PC-3 (cell line): ENCODE results near the gene ANKS1B. TPM values are rescaled to one million over a fixed set of nuclear protein-coding genes. Genes with fewer than 3 reads are reported as not detected.

ENCODE experiments used
- ATAC-seq: fragments of 200-7000 bp; cut with Tn5 transposase; 2 replicates; pipeline ENCODE4 v1.9.1; 2020; ENCODE audit warnings: mild to moderate bottlenecking, moderate library complexity
- BruUV-seq: library from RNA; stranded (reverse); fragments of 400-500 nt; replicated peaks from 2 replicates; lab custom pipeline; 2021; lab: Mats Ljungman, UMichigan
- CTCF ChIA-PET: fragments of 300-600 bp; sonication (Branson Sonifier 250); formaldehyde crosslinking; loops from one replicate; lab custom pipeline; 2022; ENCODE audit warnings: antibody characterized with exemption; lab: Charles Lee
- POLR2A ChIA-PET: fragments of 300-600 bp; sonication (Branson Sonifier 250); formaldehyde crosslinking; loops from one replicate; lab custom pipeline; 2022; ENCODE audit warnings: antibody characterized with exemption; ENCODE audit not compliant: unreplicated experiment; lab: Charles Lee
- DNase-seq: peaks from one replicate; pipeline ENCODE4 v3.0.0-alpha.2; 2015
- H2AFZ ChIP-seq: fragments of 300-600 bp; sonication (generic); 2 replicates; pipeline ENCODE4 v1.6.0; 2016; ENCODE audit warnings: antibody characterized with exemption, low read length
- H3F3A ChIP-seq: fragments of 300-600 bp; sonication (generic); one replicate; pipeline ENCODE4 v1.6.0; 2017; ENCODE audit warnings: antibody characterized with exemption, low read length, control low read depth, mild to moderate bottlenecking; ENCODE audit not compliant: unreplicated experiment
- H3K27ac ChIP-seq: fragments of 300-600 bp; sonication (generic); 2 replicates; pipeline ENCODE4 v1.5.1; 2016; ENCODE audit warnings: mild to moderate bottlenecking, low read length
- H3K27me3 ChIP-seq: fragments of 300-600 bp; sonication (generic); 2 replicates; pipeline ENCODE4 v1.6.1; 2016; ENCODE audit warnings: low read length, mixed read lengths
- H3K36me3 ChIP-seq: fragments of 300-600 bp; sonication (generic); 2 replicates; pipeline ENCODE4 v1.6.1; 2016; ENCODE audit warnings: low read depth, mixed run types, low read length, mixed read lengths
- H3K4me1 ChIP-seq: fragments of 300-600 bp; sonication (generic); 2 replicates; pipeline ENCODE4 v1.5.1; 2016; ENCODE audit warnings: low read length; ENCODE audit not compliant: insufficient read depth
- H3K4me2 ChIP-seq: fragments of 300-600 bp; sonication (generic); 2 replicates; pipeline ENCODE4 v1.6.0; 2016; ENCODE audit warnings: low read length
- H3K4me3 ChIP-seq: fragments of 300-600 bp; sonication (generic); 2 replicates; pipeline ENCODE4 v1.5.1; 2016; ENCODE audit warnings: mild to moderate bottlenecking, low read length, mixed read lengths
- H3K79me2 ChIP-seq: fragments of 300-600 bp; sonication (generic); 2 replicates; pipeline ENCODE4 v1.6.1; 2017; ENCODE audit warnings: low read length, mixed read lengths
- H3K9ac ChIP-seq: fragments of 300-600 bp; sonication (generic); 2 replicates; pipeline ENCODE4 v1.6.0; 2016; ENCODE audit warnings: mild to moderate bottlenecking, low read length
- H3K9me2 ChIP-seq: fragments of 300-600 bp; sonication (generic); replicated peaks from 2 replicates; pipeline ENCODE4 v1.6.1; 2016; ENCODE audit warnings: mixed run types, low read length, mixed read lengths
- H3K9me3 ChIP-seq: fragments of 300-600 bp; sonication (generic); 2 replicates; pipeline ENCODE4 v1.6.1; 2016; ENCODE audit warnings: low read length, mixed read lengths
- H4K20me1 ChIP-seq: fragments of 300-600 bp; sonication (generic); 2 replicates; pipeline ENCODE4 v1.6.1; 2016; ENCODE audit warnings: low read length, mixed read lengths
- EZH2 ChIP-seq: fragments of 300-600 bp; sonication (generic); IDR thresholded peaks from one replicate; pipeline ENCODE4 v1.6.1; 2017; ENCODE audit warnings: antibody characterized with exemption, mild to moderate bottlenecking, low read length; ENCODE audit not compliant: unreplicated experiment
- EZH2phosphoT487 ChIP-seq: fragments of 300-600 bp; sonication (generic); IDR thresholded peaks from 2 replicates; pipeline ENCODE4 v1.6.1; 2018; ENCODE audit warnings: mild to moderate bottlenecking, antibody characterized with exemption, low read length, borderline replicate concordance
- intact Hi-C: fragments of 100-400 bp; cut with micrococcal nuclease; formaldehyde crosslinking; loops from 2 replicates; pipeline ENCODE4 v1.9.0; 2023
- total RNA-seq: library from RNA; depleted of rRNA; stranded (reverse); fragments of >200 nt; gene quantifications from 2 replicates; pipeline ENCODE4 v1.2.3, GENCODE V29; 2014
- TF ChIP-seq, protein P1 (sequence below): fragments of 300-600 bp; sonication (generic); conservative IDR thresholded peaks from 2 replicates; pipeline ENCODE4 v1.5.1; 2017; ENCODE audit warnings: antibody characterized with exemption, low read depth, mild to moderate bottlenecking, low read length

The ANKS1B gene
- total RNA-seq, 1 experiment from 2014 or later, result 0.07 TPM

DNA sequence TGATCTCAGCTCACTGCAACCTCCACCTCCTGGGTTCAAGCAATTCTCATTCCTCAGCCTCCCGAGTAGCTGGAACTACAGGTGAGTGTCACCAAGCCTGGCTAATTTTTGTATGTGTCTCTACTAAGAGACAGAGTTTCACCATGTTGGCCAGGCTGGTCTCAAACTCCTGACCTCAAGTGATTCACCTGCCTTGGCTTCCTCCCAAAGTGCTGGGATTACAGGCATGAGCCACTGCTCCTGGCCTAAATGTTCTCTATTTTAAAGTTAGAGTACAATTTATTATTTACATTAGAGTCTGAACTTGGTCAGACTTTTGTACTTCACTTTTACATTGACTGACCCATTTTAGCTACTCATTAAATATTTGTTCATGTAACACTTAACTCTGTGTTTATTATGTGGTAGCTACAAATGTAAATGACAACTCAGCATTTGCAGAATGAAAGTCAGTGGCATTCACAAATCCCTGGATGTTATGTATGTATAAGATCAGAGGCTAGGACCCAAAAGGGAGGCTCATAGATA lies 930.1 kb downstream of the ANKS1B start:
- Histone ChIP-seq H3K79me2 (no peaks in the 10 kb centered on the region), H3K27ac (no peak overlapping the region), H3K4me1 (no peaks in the 10 kb centered on the region), H3K27me3 (peaks cover 17% of the 10 kb centered on the region), H3K9me2 (no peaks in the 10 kb centered on the region), H3K9ac (no peak overlapping the region), H3K4me3 (no peak overlapping the region), H2AFZ (no peak overlapping the region), H3K9me3 (no peaks in the 10 kb centered on the region), H3K36me3 (no peaks in the 10 kb centered on the region), H3K4me2 (no peak overlapping the region), H3F3A (no peaks in the 10 kb centered on the region), H4K20me1 (no peaks in the 10 kb centered on the region)
- ChIA-PET POLR2A (no interaction called here), CTCF (no interaction called here)
- ATAC-seq, result no peak
- no TSS peak for BruUV-seq
- peak; percentile 24 for DNase-seq
- intact Hi-C loops, result no loop called here
- TF ChIP-seq EZH2, result no peak
- TF ChIP-seq EZH2phosphoT487, result no peak
- TF ChIP-seq, protein P1, sequence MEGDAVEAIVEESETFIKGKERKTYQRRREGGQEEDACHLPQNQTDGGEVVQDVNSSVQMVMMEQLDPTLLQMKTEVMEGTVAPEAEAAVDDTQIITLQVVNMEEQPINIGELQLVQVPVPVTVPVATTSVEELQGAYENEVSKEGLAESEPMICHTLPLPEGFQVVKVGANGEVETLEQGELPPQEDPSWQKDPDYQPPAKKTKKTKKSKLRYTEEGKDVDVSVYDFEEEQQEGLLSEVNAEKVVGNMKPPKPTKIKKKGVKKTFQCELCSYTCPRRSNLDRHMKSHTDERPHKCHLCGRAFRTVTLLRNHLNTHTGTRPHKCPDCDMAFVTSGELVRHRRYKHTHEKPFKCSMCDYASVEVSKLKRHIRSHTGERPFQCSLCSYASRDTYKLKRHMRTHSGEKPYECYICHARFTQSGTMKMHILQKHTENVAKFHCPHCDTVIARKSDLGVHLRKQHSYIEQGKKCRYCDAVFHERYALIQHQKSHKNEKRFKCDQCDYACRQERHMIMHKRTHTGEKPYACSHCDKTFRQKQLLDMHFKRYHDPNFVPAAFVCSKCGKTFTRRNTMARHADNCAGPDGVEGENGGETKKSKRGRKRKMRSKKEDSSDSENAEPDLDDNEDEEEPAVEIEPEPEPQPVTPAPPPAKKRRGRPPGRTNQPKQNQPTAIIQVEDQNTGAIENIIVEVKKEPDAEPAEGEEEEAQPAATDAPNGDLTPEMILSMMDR, result no peak

DNA sequence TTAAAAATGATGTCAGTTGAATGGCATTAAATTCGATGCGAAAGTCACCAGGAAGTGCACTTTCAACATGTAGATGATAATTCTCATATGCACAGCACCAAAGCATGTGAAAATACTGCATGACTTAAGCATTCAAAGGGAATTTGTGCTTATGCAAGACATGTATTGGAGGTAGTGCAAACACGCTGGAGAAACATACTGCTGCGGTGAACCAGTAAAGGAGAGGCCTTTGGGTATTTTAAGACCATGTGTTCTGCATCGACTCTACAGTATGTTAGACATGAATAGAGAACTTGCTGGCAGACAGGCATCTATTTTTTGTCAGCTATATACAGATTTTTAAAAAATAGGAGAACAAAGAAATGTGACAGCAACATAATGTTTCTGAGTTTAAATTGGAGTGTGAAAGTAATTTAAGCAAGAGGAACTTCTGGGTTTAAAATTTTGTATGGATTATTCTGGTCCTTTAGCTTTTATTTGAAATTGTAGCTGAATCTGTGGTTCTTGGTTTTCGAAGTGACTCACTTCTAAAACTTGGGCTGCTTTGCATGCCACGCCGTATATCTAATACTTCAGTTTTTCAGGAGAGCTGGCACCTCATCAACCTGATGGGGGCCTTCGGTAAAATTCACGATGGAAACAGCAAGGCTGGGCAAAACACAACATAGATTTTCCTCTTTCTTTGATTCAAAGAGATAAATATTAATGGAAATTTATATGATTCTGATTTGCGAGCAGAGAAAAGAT lies 930.9 kb downstream of the ANKS1B start:
- Histone ChIP-seq H3K79me2 (no peaks in the 10 kb centered on the region), H3K27me3 (peaks cover 17% of the 10 kb centered on the region), H3K4me2 (no peak overlapping the region), H3K36me3 (no peaks in the 10 kb centered on the region), H3F3A (no peaks in the 10 kb centered on the region), H3K9ac (no peak overlapping the region), H3K4me3 (no peak overlapping the region), H3K27ac (no peak overlapping the region), H4K20me1 (no peaks in the 10 kb centered on the region), H3K9me3 (no peaks in the 10 kb centered on the region), H3K9me2 (no peaks in the 10 kb centered on the region), H2AFZ (no peak overlapping the region), H3K4me1 (no peaks in the 10 kb centered on the region)
- TF ChIP-seq EZH2 (no peak), EZH2phosphoT487 (no peak)
- TF ChIP-seq, protein P1, result no peak
- no peak for ATAC-seq
- BruUV-seq, result no TSS peak
- intact Hi-C loops, result no loop called here
- ChIA-PET CTCF (no interaction called here), POLR2A (no interaction called here)
- no peak for DNase-seq

GRCh38 chr12:99049774-99050173 lies 935.0 kb downstream of the ANKS1B start:
- H3K9ac ChIP-seq, result no peak overlapping the region
- DNase-seq (no peak), ATAC-seq (no peak)
- no peaks in the 10 kb centered on the region for H3K36me3 ChIP-seq
- peaks cover 17% of the 10 kb centered on the region for H3K27me3 ChIP-seq
- intact Hi-C loops, result no loop called here
- H4K20me1 ChIP-seq, result no peaks in the 10 kb centered on the region
- CTCF ChIA-PET, result no interaction called here
- no peak overlapping the region for H3K4me3 ChIP-seq
- no peaks in the 10 kb centered on the region for H3F3A ChIP-seq
- H3K4me2 ChIP-seq, result no peak overlapping the region
- H3K9me2 ChIP-seq, result no peaks in the 10 kb centered on the region
- H3K4me1 ChIP-seq, result no peaks in the 10 kb centered on the region
- no peaks in the 10 kb centered on the region for H3K79me2 ChIP-seq
- no peak overlapping the region for H2AFZ ChIP-seq
- no peaks in the 10 kb centered on the region for H3K9me3 ChIP-seq
- BruUV-seq, result no TSS peak
- no peak overlapping the region for H3K27ac ChIP-seq
- TF ChIP-seq, protein P1, result no peak
- TF ChIP-seq EZH2 (no peak), EZH2phosphoT487 (no peak)
- POLR2A ChIA-PET, result no interaction called here
